Suppressor macrophage treated with lipopolysaccharide for 4 hours (primary cell): ENCODE data around the gene SDF4.

ENCODE experiments used
- DNase-seq: peaks from one replicate; pipeline ENCODE4 v3.0.0-alpha.2; 2020

Gene SDF4

DNA sequence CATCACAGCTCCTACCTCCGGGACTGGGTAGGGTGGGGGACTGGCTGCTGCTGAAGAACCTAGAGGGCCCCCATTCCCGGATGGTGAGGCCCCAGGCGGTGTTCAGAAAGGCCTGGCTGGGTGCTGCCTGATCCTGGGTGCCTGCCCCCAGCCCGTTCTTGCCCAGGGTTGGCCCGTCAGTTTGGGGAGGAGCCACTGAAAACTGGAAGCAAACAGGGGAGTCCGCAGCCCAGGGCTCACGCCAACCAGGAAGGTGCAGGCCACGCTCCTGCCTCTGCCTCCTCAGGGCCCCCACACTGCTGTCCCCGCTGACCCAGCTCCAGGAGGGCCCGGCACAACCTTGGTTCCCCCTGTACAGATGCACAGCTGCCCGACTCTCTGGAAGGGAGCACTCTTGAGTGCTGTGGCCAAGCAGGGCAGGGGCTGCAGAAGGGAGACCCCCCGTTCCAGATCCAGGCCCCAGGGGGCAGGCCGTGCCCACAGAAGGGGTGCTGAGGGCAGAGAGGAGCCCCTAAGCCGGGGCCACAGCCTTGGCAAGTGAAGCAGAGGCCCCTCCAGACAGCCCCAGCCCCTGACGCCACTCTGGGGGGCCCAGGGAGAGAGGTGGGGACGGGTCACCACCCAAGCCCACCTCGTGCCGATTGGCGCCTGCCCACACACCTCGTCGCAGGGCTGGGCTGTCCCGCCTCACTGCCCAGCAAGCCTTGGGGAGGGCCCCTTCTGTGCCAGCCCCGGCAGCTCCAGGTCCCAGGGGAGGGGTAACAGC lies 9.2 kb upstream of the SDF4 start:
- no peak for DNase-seq

GRCh38 chr1:1240348-1240732 lies 8.5 kb upstream of the SDF4 start:
- DNase-seq = no peak

DNA sequence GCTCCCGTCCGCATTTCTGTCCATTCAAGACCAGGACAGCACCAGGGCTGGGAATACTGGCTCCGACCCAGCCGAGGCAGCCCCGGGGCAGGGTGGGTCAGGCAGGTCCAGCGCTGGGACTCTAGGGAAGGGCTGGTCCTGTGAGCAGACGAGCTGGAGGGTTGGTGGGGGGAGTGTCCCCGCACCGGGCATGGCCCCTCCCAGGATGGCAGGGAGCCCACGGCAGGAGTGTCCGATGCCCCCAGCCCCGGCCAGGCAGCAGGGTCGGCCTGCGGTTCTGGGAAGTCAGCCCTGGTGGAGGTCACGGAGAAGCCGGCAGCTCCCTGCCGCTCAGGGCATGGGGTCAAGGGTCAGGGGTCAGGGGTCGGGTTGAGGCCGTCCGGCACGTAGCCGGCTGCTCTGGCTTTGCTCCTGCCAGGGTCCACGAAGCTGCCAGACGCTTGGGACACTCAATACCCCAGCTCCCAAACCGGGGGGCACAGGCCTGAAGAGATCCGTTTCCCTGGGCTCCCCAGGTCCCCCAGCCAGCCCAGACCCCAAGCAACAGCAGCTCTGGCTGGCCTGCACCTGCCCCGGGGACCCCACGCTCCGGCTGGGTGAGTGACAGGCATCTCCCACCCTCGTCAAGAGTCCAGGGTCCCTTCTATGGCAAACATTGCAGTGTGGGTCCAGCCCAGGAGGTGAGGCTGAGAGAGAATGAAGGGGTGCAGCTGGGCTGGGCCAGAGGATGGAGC lies 8.0 kb upstream of the SDF4 start:
- DNase-seq = no peak

DNA sequence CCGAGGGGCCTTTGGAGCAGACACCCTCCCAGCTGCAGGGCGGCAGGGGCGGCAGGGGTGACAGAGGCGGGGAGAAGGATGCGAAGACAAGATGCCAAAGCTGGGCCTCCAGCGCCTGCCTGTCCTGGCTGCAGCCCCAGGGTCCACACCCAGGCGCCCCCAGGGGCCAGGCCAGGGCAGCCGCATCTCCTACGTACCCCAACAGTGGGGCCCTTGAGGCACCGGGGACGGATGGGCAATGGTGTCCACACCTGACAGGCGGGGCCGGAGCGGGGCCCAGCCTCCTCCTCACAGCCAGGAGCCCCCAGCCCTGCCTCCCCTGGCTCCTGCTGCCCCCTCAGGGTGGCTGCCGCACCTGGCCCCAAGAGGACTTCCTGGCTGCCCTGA lies 7.4 kb upstream of the SDF4 start:
- DNase-seq = no peak

DNA sequence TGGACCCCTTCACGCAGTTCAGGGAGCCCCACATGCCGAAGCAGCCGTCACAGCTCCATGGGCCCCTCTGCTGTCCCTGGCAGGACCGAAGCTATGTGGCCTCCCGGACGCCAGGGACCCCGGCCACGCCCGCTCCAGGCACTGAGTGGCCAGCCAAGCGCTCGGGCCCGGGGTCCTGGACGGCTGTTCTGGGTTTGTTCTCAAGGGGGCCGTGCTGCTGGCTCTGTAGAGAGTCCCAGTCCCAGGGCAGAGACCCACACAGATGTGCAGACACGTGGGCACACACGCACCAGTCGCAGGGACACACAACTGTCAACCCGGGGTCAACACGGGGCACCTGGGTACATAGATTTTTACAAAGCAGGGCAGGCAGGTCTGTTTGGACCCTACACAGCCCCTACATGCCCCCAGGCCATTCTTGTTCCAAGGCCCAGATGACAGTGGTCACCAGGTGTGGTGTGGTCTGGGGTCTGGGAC lies 6.9 kb upstream of the SDF4 start:
- DNase-seq = no peak

GRCh38 chr1:1237874-1238701 lies 6.3 kb upstream of the SDF4 start:
- no peak for DNase-seq

GRCh38 chr1:1236945-1237873 lies 5.4 kb upstream of the SDF4 start:
- DNase-seq = no peak

DNA sequence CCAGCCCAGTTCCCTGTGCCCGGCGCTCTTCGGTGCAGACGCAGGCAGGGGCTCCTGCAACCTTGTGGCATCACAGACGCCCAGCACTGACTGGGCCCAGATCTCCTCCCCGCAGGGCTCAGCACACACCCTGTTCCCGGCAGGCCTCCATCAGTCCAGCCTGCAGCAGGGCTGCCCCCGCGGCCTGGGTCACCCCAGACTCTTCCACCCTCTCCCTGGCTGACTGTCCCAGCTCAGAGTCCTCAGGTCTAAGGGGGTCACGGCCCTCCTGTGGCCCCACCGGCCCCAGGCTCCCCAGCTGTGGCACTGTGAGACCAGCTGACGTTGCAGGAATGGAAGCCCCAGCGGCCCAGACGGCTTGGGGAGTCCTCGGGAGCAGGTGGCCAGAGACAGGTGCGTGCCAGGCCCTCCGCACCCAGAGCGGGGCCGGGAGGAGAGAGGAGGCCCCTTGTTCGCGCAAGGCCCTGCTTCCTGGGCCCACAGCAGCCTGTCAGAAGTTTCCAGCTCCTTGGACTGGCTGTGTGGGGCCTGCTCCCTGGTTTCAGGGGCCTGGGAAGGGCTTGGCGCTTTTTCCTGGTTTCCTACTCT lies 4.5 kb upstream of the SDF4 start:
- no peak for DNase-seq

DNA sequence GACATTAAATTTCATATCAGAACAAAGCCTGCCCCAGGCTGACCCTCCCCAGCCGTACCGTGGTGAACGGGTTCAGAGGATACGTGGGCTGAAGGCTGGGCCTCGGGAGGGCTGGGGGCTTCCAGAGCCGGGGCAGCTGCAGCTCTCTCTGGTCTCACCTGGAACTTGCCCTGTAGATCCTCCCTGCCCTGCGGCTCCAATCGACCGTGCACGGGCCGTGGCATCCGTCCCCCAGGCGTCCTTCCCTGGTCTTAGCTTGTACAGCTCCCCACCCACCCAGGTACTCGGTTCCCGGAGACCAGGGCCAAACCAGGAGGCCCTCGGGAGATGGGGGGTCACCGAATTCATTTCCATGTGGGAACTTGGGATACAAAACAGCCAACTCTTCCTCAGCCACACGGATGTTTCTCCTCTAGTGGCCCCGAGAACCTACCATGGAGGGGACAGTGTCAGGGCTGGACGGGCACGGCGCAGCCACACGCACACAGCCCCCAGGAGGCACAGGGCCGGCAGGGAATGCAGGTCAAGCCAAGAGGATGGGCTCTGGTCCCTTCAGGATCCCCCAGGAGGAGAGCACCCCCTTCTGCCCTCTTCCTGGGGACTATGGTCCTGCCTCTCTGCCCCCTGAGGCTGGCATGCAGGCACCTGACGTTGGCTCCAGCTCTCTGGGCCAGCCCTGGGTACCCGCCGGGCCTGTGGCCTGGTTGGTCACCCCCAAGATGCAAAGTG lies 3.4 kb upstream of the SDF4 start:
- DNase-seq = no peak

GRCh38 chr1:1234180-1234808 lies 2.5 kb upstream of the SDF4 start:
- no peak for DNase-seq

DNA sequence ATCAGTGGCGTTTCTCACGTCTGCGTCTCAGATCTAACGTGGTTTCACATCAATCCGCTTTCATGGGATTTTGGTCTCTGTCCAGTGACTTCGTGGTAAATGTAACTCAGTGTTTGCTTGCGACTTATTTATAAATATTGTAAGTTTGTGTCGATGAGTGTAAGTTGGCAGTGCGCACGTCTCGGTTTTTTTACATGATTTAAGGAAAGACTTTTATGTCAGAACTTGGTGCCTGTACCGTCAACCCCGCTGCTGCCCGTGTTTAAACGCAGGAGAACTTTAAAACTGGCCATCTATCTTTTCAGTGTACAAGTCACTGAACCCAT lies 1.7 kb upstream of the SDF4 start:
- DNase-seq = no peak

- DNase-seq = no peak
These were observed 1.2 kb upstream of the SDF4 start for GRCh38 chr1:1232796-1233566.

- DNase-seq = no peak
These were observed 501 bp upstream of the SDF4 start, which contains the start of gene B3GALT6 for GRCh38 chr1:1232208-1232795. B3GALT6 (plus strand) TSS chr1:1232237; CDS start chr1:1232279, 42 bp downstream.

DNA sequence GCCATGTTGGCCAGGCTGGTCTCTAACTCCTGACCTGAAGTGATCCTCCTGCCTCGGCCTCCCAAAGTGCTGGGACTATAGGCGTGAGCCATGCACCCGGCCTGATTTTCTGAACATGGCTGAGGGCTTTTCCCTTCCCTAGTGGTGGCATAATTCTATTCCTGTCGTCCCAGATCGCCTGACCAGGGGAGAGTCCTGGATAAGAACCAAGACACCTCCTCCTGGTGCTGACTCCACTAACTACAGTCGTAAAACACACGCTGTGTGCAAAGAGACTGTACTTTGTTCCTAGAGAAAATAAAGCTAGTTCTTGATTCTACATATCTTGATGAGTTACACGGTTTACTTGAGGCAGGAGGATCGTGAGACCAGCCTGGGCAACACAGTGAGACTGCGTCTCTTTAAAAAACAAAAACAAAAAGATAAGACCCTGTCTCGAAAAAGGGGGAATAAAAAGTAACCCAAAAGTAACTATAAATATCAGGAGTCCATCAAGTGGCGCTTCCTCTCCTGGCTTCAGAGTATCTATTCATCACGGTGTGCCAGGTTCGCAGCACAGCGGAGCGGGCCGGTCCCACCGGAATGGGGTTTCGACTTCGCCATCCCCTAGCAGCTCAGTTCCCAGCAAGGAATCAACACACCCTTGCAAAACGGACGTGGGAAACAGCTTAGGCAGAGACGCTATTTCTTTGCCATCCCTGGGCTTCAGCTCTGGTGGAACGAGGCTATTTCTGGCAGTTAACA lies 973 bp downstream of the SDF4 start:
- DNase-seq = peak; percentile 47

DNA sequence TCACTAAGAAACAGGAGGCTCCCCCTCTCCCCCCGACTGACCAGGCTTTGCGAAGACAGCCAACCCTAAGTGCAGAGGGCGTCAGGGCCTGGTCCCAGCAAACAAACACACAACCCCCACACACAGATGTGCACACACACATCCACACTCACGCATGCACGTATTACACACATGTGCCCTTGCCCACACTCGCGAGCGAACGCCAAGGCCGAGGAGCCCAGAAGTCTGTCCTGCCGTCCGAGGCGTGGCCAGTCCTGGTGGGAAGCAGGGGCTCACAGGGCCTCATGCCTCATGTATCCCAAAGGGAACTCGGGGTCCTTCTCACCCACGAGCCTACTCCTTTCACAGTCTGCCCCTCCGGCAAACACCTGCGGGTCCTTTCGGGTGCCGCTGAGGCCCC lies 2.0 kb downstream of the SDF4 start:
- no peak for DNase-seq

- DNase-seq = no peak
These were observed 3.0 kb downstream of the SDF4 start for GRCh38 chr1:1228596-1229321.

GRCh38 chr1:1228187-1228586 lies 3.6 kb downstream of the SDF4 start:
- DNase-seq = no peak

GRCh38 chr1:1227386-1227785 lies 4.4 kb downstream of the SDF4 start:
- DNase-seq = no peak
